Loucy (cell line): ENCODE measurements around the gene RPS6KA2.

Experiments
- EZH2phosphoT487 ChIP-seq: fragments of 200-600 bp; IDR thresholded peaks from 2 replicates; pipeline ENCODE4 v1.6.1; 2018; ENCODE audit warnings: antibody characterized with exemption, mild to moderate bottlenecking, moderate library complexity, borderline replicate concordance
- TF ChIP-seq, protein P1 (sequence below): fragments of 200-600 bp; sonication (generic); conservative IDR thresholded peaks from 2 replicates; pipeline ENCODE4 v1.5.1; 2014; ENCODE audit warnings: mild to moderate bottlenecking, antibody characterized with exemption, low read length

DNA sequence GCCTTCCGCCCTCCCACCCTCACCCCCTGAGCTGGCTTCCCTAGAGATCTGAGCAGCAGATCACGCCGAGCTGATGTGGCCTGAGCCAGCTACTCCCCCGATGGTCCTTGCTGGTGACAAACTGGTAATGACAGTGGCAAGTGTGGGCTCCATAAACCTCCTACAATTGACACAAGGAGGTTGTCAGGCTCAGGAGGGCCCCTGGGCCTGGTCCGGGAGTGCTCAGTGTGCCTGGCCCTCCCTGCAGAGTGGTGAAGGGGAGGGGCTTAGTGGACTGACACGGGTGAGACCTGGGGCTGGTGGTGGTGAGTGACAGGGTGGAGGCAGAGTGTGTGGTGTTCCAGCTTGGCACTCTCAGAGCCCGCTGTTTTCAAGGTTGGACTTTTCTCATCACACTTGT, 221.7 kb downstream of the RPS6KA2 start:
- TF ChIP-seq, protein P1, sequence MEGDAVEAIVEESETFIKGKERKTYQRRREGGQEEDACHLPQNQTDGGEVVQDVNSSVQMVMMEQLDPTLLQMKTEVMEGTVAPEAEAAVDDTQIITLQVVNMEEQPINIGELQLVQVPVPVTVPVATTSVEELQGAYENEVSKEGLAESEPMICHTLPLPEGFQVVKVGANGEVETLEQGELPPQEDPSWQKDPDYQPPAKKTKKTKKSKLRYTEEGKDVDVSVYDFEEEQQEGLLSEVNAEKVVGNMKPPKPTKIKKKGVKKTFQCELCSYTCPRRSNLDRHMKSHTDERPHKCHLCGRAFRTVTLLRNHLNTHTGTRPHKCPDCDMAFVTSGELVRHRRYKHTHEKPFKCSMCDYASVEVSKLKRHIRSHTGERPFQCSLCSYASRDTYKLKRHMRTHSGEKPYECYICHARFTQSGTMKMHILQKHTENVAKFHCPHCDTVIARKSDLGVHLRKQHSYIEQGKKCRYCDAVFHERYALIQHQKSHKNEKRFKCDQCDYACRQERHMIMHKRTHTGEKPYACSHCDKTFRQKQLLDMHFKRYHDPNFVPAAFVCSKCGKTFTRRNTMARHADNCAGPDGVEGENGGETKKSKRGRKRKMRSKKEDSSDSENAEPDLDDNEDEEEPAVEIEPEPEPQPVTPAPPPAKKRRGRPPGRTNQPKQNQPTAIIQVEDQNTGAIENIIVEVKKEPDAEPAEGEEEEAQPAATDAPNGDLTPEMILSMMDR = no peak
- no peak for TF ChIP-seq EZH2phosphoT487
